A549 treated with AZD9567 at 1 μM for 4 hours (cell line): ENCODE measurements around the gene NSUN4. TPM values are rescaled to one million over a fixed set of nuclear protein-coding genes. Genes with fewer than 3 reads are reported as not detected.

Source experiments
- total RNA-seq: library from RNA; stranded (reverse); fragments of 200-300 nt; extraction: Qiagen RNA extraction; gene quantifications from 5 replicates; pipeline ENCODE4 v1.2.3, GENCODE V29; 2022; ENCODE audit not compliant: insufficient read depth

The NSUN4 gene
- 11.7 to 14.5 TPM (median 13.5 TPM) in 5 replicates for total RNA-seq

GRCh38 chr1:46340404-46341221 is at the start of gene NSUN4:
Gene NSUN4 (plus strand): TSS chr1:46340807. CDS start chr1:46340827, 20 bp downstream.

DNA sequence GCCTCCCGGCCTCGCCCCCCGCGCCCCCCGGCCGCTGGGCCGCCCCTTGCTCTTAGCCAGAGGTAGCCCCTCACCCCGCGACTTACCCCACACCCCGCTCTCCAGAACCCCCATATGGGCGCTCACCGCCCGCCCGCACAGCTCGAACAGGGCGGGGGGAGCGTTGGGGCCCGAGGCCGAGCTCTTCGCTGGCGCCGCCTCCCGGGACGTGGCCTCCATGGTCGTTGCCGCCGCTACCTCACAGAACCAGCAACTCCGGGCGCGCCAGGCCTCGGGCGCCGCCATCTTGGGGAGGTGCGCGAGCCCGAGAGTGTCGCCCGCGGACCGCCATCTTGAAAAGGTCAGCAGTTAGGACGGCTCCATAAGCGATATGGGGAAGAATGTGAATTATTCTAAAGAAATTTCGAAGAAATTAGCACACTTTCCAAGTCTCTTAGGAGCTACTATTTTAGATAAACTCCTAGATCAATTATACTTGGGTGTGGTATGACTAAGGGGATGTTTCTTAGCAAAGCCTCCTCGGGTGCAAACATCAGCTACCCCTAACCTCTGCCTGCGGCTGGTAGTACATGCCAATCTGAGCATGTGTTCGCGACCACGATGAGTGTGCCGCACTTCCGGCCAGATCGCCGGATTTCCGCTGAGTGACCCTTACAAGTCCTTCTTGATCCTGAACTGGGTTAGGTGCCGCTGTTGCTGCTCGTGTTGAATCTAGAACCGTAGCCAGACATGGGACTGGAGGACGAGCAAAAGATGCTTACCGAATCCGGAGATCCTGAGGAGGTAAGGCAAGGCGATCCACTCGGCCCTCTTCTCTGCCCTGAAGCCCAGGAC is 37.4 kb upstream of the NSUN4 start, which contains the start of the genes LRRC41 and UQCRH:
LRRC41 (minus strand) TSS at position 579 of the 834 bp plus-strand sequence; CDS start at position 285, 294 bp downstream.
UQCRH (plus strand) TSS at position 661 of the 834 bp plus-strand sequence; CDS start at position 730, 69 bp downstream.

GRCh38 chr1:46394108-46394871 is 53.7 kb downstream of the NSUN4 start, which contains the start of gene FAAH:
Gene FAAH (plus strand): TSS chr1:46394317. CDS start chr1:46394349, 32 bp downstream.

Other genes starting within 250 kb of the NSUN4 start
- 1.1 to 3.2 TPM (median 1.4 TPM) in 5 replicates for gene PIK3R3, start 208.2 kb upstream of the NSUN4 start, total RNA-seq
- gene TSPAN1, start 165.7 kb upstream of the NSUN4 start, total RNA-seq = 2.2 to 5.4 TPM (median 2.4 TPM) in 5 replicates
- not detected in 5 replicates for gene P3R3URF, start 164.3 kb upstream of the NSUN4 start, total RNA-seq
- gene POMGNT1, start 142.4 kb upstream of the NSUN4 start, total RNA-seq = 28.7 to 48.3 TPM (median 43.6 TPM) in 5 replicates
- not detected in 5 replicates for gene LURAP1, start 137.5 kb upstream of the NSUN4 start, total RNA-seq
- gene RAD54L, start 93.0 kb upstream of the NSUN4 start, total RNA-seq = 10.1 to 13.2 TPM (median 11.1 TPM) in 5 replicates
- 42.1 to 43.9 TPM (median 43.7 TPM) in 5 replicates for gene LRRC41, start 37.2 kb upstream of the NSUN4 start, total RNA-seq
- gene UQCRH, start 37.1 kb upstream of the NSUN4 start, total RNA-seq = 396 to 435 TPM (median 414 TPM) in 5 replicates
- 0.65 to 1.3 TPM (median 0.78 TPM) in 4 of 5 replicates, not detected in the other for gene FAAH, start 53.5 kb downstream of the NSUN4 start, total RNA-seq
- gene DMBX1, start 149.0 kb downstream of the NSUN4 start, total RNA-seq = 0.68 to 1.00 TPM (median 0.80 TPM) in 5 replicates
- not detected in 5 replicates for gene KNCN, start 210.8 kb downstream of the NSUN4 start, total RNA-seq